GM12878 (cell line): ENCODE data around the gene TGM2. TPM values are rescaled to one million over a fixed set of nuclear protein-coding genes. Genes with fewer than 3 reads are reported as not detected.

ENCODE experiments used
- ATAC-seq: fragments of 200-7000 bp; cut with Tn5 transposase; 3 replicates; pipeline ENCODE4 v1.9.1; 2020; ENCODE audit warnings: mild to moderate bottlenecking, moderate library complexity
- BruUV-seq: library from RNA; stranded (reverse); fragments of 400-500 nt; replicated peaks from 2 replicates; lab custom pipeline; 2021; lab: Mats Ljungman, UMichigan
- CTCF ChIA-PET: fragments of 300-600 bp; sonication (Branson Sonifier 250); formaldehyde crosslinking; extraction: SDS; loops from one replicate; lab custom pipeline; 2021; ENCODE audit warnings: inconsistent platforms; lab: Yijun Ruan, JAX
- POLR2A ChIA-PET: fragments of 350-600 bp; formaldehyde crosslinking; extraction: SDS; loops from one replicate; lab custom pipeline; 2021; ENCODE audit warnings: inconsistent platforms; lab: Charles Lee
- RAD21 ChIA-PET: fragments of 300-600 bp; sonication (Branson Sonifier 250); formaldehyde crosslinking; loops from one replicate; lab custom pipeline; 2023; ENCODE audit warnings: antibody characterized with exemption; ENCODE audit not compliant: unreplicated experiment; lab: Charles Lee
- SMC1A ChIA-PET: fragments of 300-600 bp; sonication (Branson Sonifier 250); formaldehyde crosslinking; loops from one replicate; lab custom pipeline; 2023; ENCODE audit not compliant: unreplicated experiment, uncharacterized antibody; lab: Charles Lee
- DNase-seq: peaks from one replicate; pipeline ENCODE4 v3.0.0-alpha.2; 2011; ENCODE audit warnings: low read depth, low spot score
- FAIRE-seq: peaks from 3 replicates; lab custom pipeline; 2011; peaks lifted over from hg19 to GRCh38; lab: Jason Lieb, UNC
- H2AFZ ChIP-seq: 2 replicates; pipeline ENCODE4 v1.6.0; 2011; ENCODE audit warnings: low read depth, low read length, control low read depth; ENCODE audit not compliant: control insufficient read depth
- H3K27ac ChIP-seq: 2 replicates; pipeline ENCODE4 v1.5.1; 2011; ENCODE audit warnings: control low read depth; ENCODE audit not compliant: control insufficient read depth, insufficient read depth
- H3K27me3 ChIP-seq, 2 experiments: replicated peaks in 1 of 2; 2 replicates each; pipeline versions ENCODE4 v1.6.0 to v1.6.1; 2011; ENCODE audit warnings: low read length in 1 of 2; ENCODE audit not compliant: control insufficient read depth in 2 of 2, insufficient read depth in 2 of 2
- H3K36me3 ChIP-seq, 2 experiments: 2 replicates each; pipeline ENCODE4 v1.5.1; 2011; ENCODE audit warnings: low read length in 1 of 2; ENCODE audit not compliant: control insufficient read depth in 2 of 2, insufficient read depth in 2 of 2
- H3K4me1 ChIP-seq: 2 replicates; pipeline ENCODE4 v1.6.1; 2011; ENCODE audit warnings: mild to moderate bottlenecking, low read length, moderate library complexity, mixed read lengths; ENCODE audit not compliant: control insufficient read depth, insufficient read depth
- H3K4me2 ChIP-seq: 2 replicates; pipeline ENCODE4 v1.6.0; 2011; ENCODE audit warnings: control low read depth; ENCODE audit not compliant: control insufficient read depth, insufficient read depth
- H3K4me3 ChIP-seq: fragments of 200-600 bp; sonication (generic); 2 replicates; pipeline ENCODE4 v1.5.1; 2016
- H3K79me2 ChIP-seq: 2 replicates; pipeline ENCODE4 v1.6.0; 2011; ENCODE audit warnings: low read length; ENCODE audit not compliant: control insufficient read depth, insufficient read depth
- H3K9ac ChIP-seq: 2 replicates; pipeline ENCODE4 v1.8.0; 2011; ENCODE audit warnings: low read length, control low read depth, mixed read lengths; ENCODE audit not compliant: control insufficient read depth, insufficient read depth
- H3K9me3 ChIP-seq: replicated peaks from 3 replicates; pipeline ENCODE4 v1.5.1; 2011; ENCODE audit warnings: mild to moderate bottlenecking, low read length; ENCODE audit not compliant: control insufficient read depth, insufficient read depth
- H4K20me1 ChIP-seq: 2 replicates; pipeline ENCODE4 v1.6.0; 2011; ENCODE audit not compliant: control insufficient read depth, insufficient read depth
- CHD4 ChIP-seq: fragments of 200-600 bp; sonication (generic); IDR thresholded peaks from 2 replicates; pipeline ENCODE4 v1.6.1; 2016; ENCODE audit warnings: mild to moderate bottlenecking
- CTCF ChIP-seq, 3 experiments: IDR thresholded peaks in 2 of 3; conservative IDR thresholded peaks in 1 of 3; 2 replicates each; pipeline ENCODE4 v1.5.1; 2011; ENCODE audit warnings: low read depth in 3 of 3, low read length in 3 of 3, mild to moderate bottlenecking in 3 of 3, control low read depth in 2 of 3, moderate library complexity in 2 of 3, inconsistent platforms in 1 of 3, mixed read lengths in 1 of 3; ENCODE audit not compliant: control insufficient read depth in 2 of 3, insufficient read depth in 1 of 3; ENCODE audit errors: extremely low read depth in 1 of 3
- ELK1 ChIP-seq: IDR thresholded peaks from 2 replicates; pipeline ENCODE4 v1.6.1; 2012; ENCODE audit warnings: low read depth, low read length, improper control_type of control experiment
- ESRRA ChIP-seq: IDR thresholded peaks from 2 replicates; pipeline ENCODE4 v1.6.1; 2012; ENCODE audit warnings: mild to moderate bottlenecking, low read length, improper control_type of control experiment
- JUND ChIP-seq: IDR thresholded peaks from 2 replicates; pipeline ENCODE4 v1.6.1; 2012; ENCODE audit warnings: low read depth, mild to moderate bottlenecking, low read length, improper control_type of control experiment, moderate library complexity
- KAT2A ChIP-seq: conservative IDR thresholded peaks from 2 replicates; pipeline ENCODE4 v1.6.1; 2011; ENCODE audit warnings: low read depth, low read length; ENCODE audit not compliant: control insufficient read depth
- NR2F1 ChIP-seq: fragments of 450-650 bp; conservative IDR thresholded peaks from 2 replicates; pipeline ENCODE4 v1.6.1; 2017; ENCODE audit warnings: mild to moderate bottlenecking
- REST ChIP-seq: IDR thresholded peaks from 2 replicates; pipeline ENCODE4 v1.6.1; 2012; ENCODE audit warnings: mild to moderate bottlenecking, low read depth, low read length
- RFX5 ChIP-seq: IDR thresholded peaks from 2 replicates; pipeline ENCODE4 v1.6.1; 2011; ENCODE audit warnings: low read depth, low read length, improper control_type of control experiment
- YY1 ChIP-seq: IDR thresholded peaks from 2 replicates; pipeline ENCODE4 v1.6.1; 2011; ENCODE audit warnings: low read depth, mild to moderate bottlenecking, low read length
- ZNF274 ChIP-seq: IDR thresholded peaks from one replicate; pipeline ENCODE4 v1.8.0; 2011; ENCODE audit not compliant: insufficient read length, insufficient read depth
- WGBS: methylation state at CpG from one replicate; pipeline ENCODE4 v1.1.6; 2016; ENCODE audit warnings: low lambda C conversion rate; ENCODE audit not compliant: insufficient replicate concordance, insufficient coverage; ENCODE audit errors: missing lambda C conversion rate; 5-methylcytosine and 5-hydroxymethylcytosine counted together
- in situ Hi-C: fragments of 300-500 bp; cut with MboI; formaldehyde crosslinking; loops from 9 replicates; pipeline ENCODE4 v1.14.3; 2018; ENCODE audit warnings: mixed read lengths
- intact Hi-C: fragments of 100-400 bp; cut with micrococcal nuclease; formaldehyde crosslinking; loops from one replicate; pipeline ENCODE4 v1.14.2; 2022; ENCODE audit not compliant: unreplicated experiment
- polyA plus RNA-seq, 11 experiments: library from polyadenylated mRNA; depleted of rRNA in 4 of 11; unstranded in 6 of 11; stranded (reverse) in 5 of 11; fragments of >200 nt; fragmentation: Nextera tagmentation in 4 of 11; fragmentation: Illumina TruSeq in 1 of 11; extraction: Ambion mirVana in 4 of 11; extraction: Trizol in 1 of 11; gene quantifications; 1 replicate in 1 of 11; 2 replicates in 10 of 11; pipeline versions ENCODE4 v1.2.1 to v1.2.3, GENCODE V29; 2011 to 2016; ENCODE audit warnings: inconsistent platforms in 2 of 11, missing spikeins in 2 of 11, low read depth in 1 of 11
- total RNA-seq, 4 experiments: library from RNA; depleted of rRNA in 3 of 4; stranded (reverse); fragments of >200 nt in 3 of 4; fragmentation: Illumina TruSeq in 1 of 4; extraction: Trizol in 1 of 4; gene quantifications; 2 replicates each; pipeline versions ENCODE4 v1.2.1 to v1.2.3, GENCODE V29; 2013 to 2021

The TGM2 gene
- total and polyA plus RNA-seq, 10 of the 15 experiments (the other 5 are each of a cell fraction or from before 2014, with no cell fraction given) = 0.11 to 1.9 (median 0.51) TPM

GRCh38 chr20:38138086-38138778, 26.8 kb downstream of the TGM2 start:
- FAIRE-seq (no peak), DNase-seq (no peak), ATAC-seq (no peak)
- ChIA-PET CTCF (no interaction called here), SMC1A (no interaction called here), RAD21 (no interaction called here), POLR2A (no interaction called here)
- BruUV-seq = no TSS peak
- Histone ChIP-seq H4K20me1 (no peaks in the 10 kb centered on the region), H3K9ac (no peak overlapping the region), H3K9me3 (no peaks in the 10 kb centered on the region), H3K27me3 (no peaks in the 10 kb centered on the region; a peak in 1 of 4 replicates), H3K27ac (no peak overlapping the region), H3K79me2 (no peaks in the 10 kb centered on the region), H3K4me2 (no peak overlapping the region), H3K36me3 (no peaks in the 10 kb centered on the region), H3K4me1 (no peaks in the 10 kb centered on the region), H2AFZ (no peak overlapping the region), H3K4me3 (no peak overlapping the region)
- 65% methylated on average over 15 of the region's 15 CpGs for WGBS
- in situ Hi-C loops (no loop called here), intact Hi-C loops (no loop called here)
- TF ChIP-seq JUND (no peak), ESRRA (no peak), YY1 (no peak), NR2F1 (no peak), CTCF (IDR thresholded peaks at IDR 0.05 in 2 of 3, conservative IDR thresholded peaks at IDR 0.05 in 1 of 3; ENCODE audit: control insufficient read depth in 2 of 3, extremely low read depth in 1 of 3, insufficient read depth in 1 of 3, low read depth in 3 of 3, low read length in 3 of 3) (no peak), REST (no peak), KAT2A (no peak), CHD4 (no peak), ELK1 (no peak), RFX5 (no peak), ZNF274 (no peak)
